ENCODE results near the gene XRN1. TPM values are rescaled to one million over a fixed set of nuclear protein-coding genes. Genes with fewer than 3 reads are reported as not detected.
"Not testable (repeated sequence)": the region's sequence is repeated elsewhere in the genome, so short reads cannot be mapped to it uniquely, and the experiment has no call there.

XRN1 gene
- total RNA-seq, 4 donors from 2014 or later = 29.5 to 54.6 (median 38.2) TPM

DNA sequence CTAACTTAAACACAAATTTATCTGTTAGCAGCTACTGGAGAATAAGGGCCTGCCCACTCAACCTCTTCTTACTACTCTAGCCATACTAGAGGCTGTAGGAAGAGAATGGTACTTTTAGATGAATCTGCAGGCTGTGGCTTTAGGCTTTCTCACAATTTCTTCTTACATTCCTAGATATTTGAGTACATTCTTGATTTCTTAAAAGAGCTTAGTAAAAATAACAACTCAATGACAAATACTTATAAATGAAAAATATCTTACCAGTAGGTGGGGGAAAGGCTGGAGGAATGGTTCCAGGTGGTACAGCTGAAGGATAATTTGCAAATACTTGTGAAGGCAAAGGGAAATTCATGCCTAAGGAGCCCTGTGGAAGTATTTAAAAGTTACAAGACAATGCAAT, 129.5 kb downstream of the XRN1 start:
- Histone ChIP-seq H3K9me3 (no peaks in the 10 kb centered on the region), H3K27me3 (no peaks in the 10 kb centered on the region), H3K4me1 (no peaks in the 10 kb centered on the region), H3K36me3 (peaks cover 0 to 42% of the 10 kb centered on the region in 2 donors), H3K4me3 (no peak overlapping the region), H3K27ac (no peak overlapping the region)
- no peak for ATAC-seq
- TF ChIP-seq POLR2AphosphoS5 (IDR thresholded peaks at IDR 0.05) = no peak
- no peak for TF ChIP-seq EP300 (IDR thresholded peaks at IDR 0.05)
- TF ChIP-seq, protein P1, sequence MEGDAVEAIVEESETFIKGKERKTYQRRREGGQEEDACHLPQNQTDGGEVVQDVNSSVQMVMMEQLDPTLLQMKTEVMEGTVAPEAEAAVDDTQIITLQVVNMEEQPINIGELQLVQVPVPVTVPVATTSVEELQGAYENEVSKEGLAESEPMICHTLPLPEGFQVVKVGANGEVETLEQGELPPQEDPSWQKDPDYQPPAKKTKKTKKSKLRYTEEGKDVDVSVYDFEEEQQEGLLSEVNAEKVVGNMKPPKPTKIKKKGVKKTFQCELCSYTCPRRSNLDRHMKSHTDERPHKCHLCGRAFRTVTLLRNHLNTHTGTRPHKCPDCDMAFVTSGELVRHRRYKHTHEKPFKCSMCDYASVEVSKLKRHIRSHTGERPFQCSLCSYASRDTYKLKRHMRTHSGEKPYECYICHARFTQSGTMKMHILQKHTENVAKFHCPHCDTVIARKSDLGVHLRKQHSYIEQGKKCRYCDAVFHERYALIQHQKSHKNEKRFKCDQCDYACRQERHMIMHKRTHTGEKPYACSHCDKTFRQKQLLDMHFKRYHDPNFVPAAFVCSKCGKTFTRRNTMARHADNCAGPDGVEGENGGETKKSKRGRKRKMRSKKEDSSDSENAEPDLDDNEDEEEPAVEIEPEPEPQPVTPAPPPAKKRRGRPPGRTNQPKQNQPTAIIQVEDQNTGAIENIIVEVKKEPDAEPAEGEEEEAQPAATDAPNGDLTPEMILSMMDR (IDR thresholded peaks at IDR 0.05) = no peak
- TF ChIP-seq POLR2A (IDR thresholded peaks at IDR 0.05) = no peak

DNA sequence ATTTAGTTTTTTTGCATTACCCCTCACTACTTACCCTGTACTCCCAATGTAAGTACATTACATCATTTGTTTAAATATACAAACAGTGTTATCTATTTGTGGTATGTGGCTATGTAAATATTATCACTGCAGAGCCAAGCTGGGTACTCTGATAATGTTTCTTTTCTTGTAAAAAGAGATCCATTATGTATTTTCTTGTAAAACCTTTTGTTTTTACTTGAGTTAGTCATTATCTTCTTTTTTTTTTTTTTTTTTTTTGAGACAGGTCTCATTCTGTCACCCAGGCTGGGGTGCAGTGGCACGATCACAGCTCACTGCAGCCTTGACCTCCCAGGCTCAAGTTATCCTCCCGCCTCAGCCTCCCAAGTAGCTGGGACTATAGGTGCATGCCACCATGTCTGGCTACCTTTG, 131.9 kb downstream of the XRN1 start:
- peaks cover 0 to 53% of the 10 kb centered on the region in 2 donors for H3K36me3 ChIP-seq

DNA sequence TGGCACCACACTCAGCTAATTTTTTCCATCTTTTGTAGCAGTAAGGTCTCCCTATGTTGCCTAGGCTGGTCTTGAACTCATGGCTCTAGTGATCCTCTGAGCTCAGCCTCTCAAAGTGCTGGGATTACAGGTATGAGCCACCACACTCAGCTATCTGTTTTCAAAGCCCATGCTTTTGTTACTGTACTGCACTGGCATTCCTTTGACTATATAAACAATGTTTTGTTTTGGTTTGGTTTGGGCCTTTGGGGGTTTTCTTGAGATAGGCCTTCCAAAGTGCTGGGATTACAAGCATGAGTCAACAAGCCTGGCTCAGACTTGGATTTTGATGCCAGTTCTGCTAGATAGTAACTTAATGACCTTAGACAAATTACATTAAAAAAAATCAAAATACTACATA, 132.8 kb downstream of the XRN1 start:
- Histone ChIP-seq H3K4me3 (no peak overlapping the region), H3K36me3 (peaks cover 0 to 62% of the 10 kb centered on the region in 2 donors)

More for the DNA sequence above, 131.9 kb downstream of the XRN1 start:
- not testable (repeated sequence) for H3K4me3 ChIP-seq, ATAC-seq, H3K27me3 ChIP-seq, H3K9me3 ChIP-seq, H3K4me1 ChIP-seq, H3K27ac ChIP-seq
- WGBS, 2 donors (ENCODE audit: low coverage in 1 of 2) = 100% methylated on average over 2 of the region's 2 CpGs; no CpG with 5 or more reads in 1 of the 2 donors

DNA sequence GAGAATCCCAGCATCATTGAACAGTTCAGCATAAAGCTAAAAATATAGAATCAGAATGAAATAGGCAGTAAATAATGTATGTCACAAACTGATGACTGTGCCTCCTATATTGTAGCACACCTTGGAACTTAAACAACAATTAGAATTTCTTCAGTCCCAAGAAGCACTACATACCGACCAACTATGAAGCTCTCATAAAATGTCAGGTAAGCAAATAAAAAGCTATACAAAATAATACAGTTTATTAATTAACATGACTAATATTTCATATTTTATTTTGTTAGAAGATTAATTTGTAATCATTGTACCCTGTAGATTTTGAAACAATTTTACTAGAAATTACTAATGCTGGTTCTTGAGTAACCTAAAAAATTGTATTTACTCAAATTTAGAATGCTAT, 137.4 kb downstream of the XRN1 start:
- ATAC-seq = no peak
- Histone ChIP-seq H3K27me3 (no peaks in the 10 kb centered on the region), H3K4me3 (no peak overlapping the region), H3K4me1 (no peaks in the 10 kb centered on the region), H3K9me3 (no peaks in the 10 kb centered on the region), H3K36me3 (peaks cover 0 to 62% of the 10 kb centered on the region in 2 donors), H3K27ac (no peak overlapping the region)
- TF ChIP-seq EP300 (IDR thresholded peaks at IDR 0.05) = no peak
- no peak for TF ChIP-seq POLR2A (IDR thresholded peaks at IDR 0.05)
- 83 to 100% methylated on average over 1 of the region's 1 CpG for WGBS, 2 donors (ENCODE audit: low coverage in 1 of 2)

More for the DNA sequence above, 132.8 kb downstream of the XRN1 start:
- Histone ChIP-seq H3K4me1 (no peaks in the 10 kb centered on the region), H3K27me3 (no peaks in the 10 kb centered on the region), H3K9me3 (no peaks in the 10 kb centered on the region), H3K27ac (no peak overlapping the region)
- TF ChIP-seq, protein P1 (IDR thresholded peaks at IDR 0.05) = no peak
- no peak for TF ChIP-seq EP300 (IDR thresholded peaks at IDR 0.05)
- no peak for TF ChIP-seq POLR2AphosphoS5 (IDR thresholded peaks at IDR 0.05)
- TF ChIP-seq POLR2A (IDR thresholded peaks at IDR 0.05) = no peak
- ATAC-seq = no peak

DNA sequence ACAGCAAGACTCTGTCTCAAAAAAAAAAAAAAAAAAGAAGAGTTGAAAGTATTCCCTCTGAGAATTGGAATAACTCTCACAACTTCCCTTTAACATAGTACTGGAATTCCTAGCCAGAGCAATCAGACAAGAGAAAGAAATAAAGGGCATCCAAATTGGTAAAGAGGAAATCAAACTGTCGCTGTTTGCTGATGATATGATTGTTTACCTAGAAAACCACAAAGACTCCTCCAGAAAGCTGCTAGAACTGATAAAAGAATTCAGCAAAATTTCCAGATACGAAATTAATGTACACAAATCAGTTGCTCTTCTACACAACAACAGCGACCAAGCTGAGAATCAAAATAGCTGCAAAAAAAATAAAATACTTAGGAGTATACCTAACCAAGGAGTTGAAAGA, 145.0 kb downstream of the XRN1 start:
- H3K27me3 ChIP-seq, H3K4me3 ChIP-seq, H3K4me1 ChIP-seq, ATAC-seq, H3K27ac ChIP-seq: not testable (repeated sequence)
- H3K9me3 ChIP-seq = peaks cover 0 to 14% (median 0%) of the 10 kb centered on the region in 3 donors
- H3K36me3 ChIP-seq = peaks cover 0 to 14% of the 10 kb centered on the region in 2 donors
- WGBS, 2 donors (ENCODE audit: low coverage in 1 of 2) = 96 to 100% methylated on average over 2 to 3 of the region's 3 CpGs

DNA sequence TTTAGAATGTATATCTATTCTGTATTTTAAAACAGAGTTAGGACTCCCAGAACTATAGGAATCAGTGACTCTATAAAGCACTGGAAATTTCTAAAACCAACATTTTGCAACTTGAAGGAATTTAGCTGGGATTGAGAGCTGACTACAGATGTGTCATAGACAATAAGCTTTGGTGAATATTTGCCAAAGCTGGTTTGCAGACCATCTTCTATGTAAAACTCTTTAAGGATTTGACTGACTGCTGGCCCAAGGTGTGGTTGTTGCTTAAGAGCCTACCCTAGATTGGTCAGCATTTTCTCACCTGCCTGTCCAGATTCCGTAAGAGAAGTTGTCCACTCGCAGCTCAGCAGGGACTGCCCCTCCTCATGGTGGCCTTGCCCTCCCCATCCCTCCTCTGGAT, 149.2 kb downstream of the XRN1 start:
- TF ChIP-seq EP300 (IDR thresholded peaks at IDR 0.05) (no peak), POLR2A (IDR thresholded peaks at IDR 0.05) (no peak), POLR2AphosphoS5 (IDR thresholded peaks at IDR 0.05) (no peak)
- TF ChIP-seq, protein P1 (IDR thresholded peaks at IDR 0.05) = no peak
- no peaks in the 10 kb centered on the region for H3K36me3 ChIP-seq
- peaks cover 0 to 10% (median 0%) of the 10 kb centered on the region in 3 donors for H3K9me3 ChIP-seq
- no peak for ATAC-seq
- no peak overlapping the region for H3K4me3 ChIP-seq
- H3K27ac ChIP-seq = no peak overlapping the region
- no peaks in the 10 kb centered on the region for H3K27me3 ChIP-seq
- no peaks in the 10 kb centered on the region for H3K4me1 ChIP-seq
- WGBS, 2 donors (ENCODE audit: low coverage in 1 of 2) = no CpG with 5 or more reads among the region's 2 CpGs

DNA sequence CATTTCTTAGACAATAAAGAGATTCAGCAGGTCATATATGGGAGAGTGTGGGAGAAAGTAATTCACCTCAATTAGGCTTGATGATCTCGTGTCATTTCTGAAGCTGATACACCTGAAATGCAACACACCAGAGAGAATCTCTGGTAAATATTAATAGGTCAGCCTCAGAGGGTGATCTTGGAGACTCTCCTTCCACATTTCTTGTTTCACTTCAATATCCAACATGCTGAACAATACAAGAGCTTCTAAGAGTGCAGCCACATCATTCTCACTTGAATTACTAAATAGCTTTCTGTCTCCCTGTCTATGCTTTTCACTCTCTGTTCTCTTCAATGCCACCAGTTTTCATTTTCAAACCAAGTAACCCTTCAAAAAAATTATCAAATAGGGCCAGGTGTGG, 151.3 kb downstream of the XRN1 start:
- Histone ChIP-seq H3K27me3 (no peaks in the 10 kb centered on the region), H3K4me3 (no peak overlapping the region), H3K9me3 (no peaks in the 10 kb centered on the region), H3K36me3 (no peaks in the 10 kb centered on the region), H3K4me1 (no peaks in the 10 kb centered on the region), H3K27ac (no peak overlapping the region)
- TF ChIP-seq EP300 (IDR thresholded peaks at IDR 0.05) = no peak
- no peak for TF ChIP-seq POLR2AphosphoS5 (IDR thresholded peaks at IDR 0.05)
- TF ChIP-seq POLR2A (IDR thresholded peaks at IDR 0.05) = no peak
- TF ChIP-seq, protein P1 (IDR thresholded peaks at IDR 0.05) = no peak
- ATAC-seq = no peak
- 40 to 92% methylated on average over 1 of the region's 1 CpG for WGBS, 2 donors (ENCODE audit: low coverage in 1 of 2)
